PC-3 (cell line): ENCODE results near the gene DIS3L2. TPM values are rescaled to one million over a fixed set of nuclear protein-coding genes. Genes with fewer than 3 reads are reported as not detected.

Experiments used
- ATAC-seq: fragments of 200-7000 bp; cut with Tn5 transposase; 2 replicates; pipeline ENCODE4 v1.9.1; 2020; ENCODE audit warnings: mild to moderate bottlenecking, moderate library complexity
- BruUV-seq: library from RNA; stranded (reverse); fragments of 400-500 nt; replicated peaks from 2 replicates; lab custom pipeline; 2021; lab: Mats Ljungman, UMichigan
- CTCF ChIA-PET: fragments of 300-600 bp; sonication (Branson Sonifier 250); formaldehyde crosslinking; loops from one replicate; lab custom pipeline; 2022; ENCODE audit warnings: antibody characterized with exemption; lab: Charles Lee
- POLR2A ChIA-PET: fragments of 300-600 bp; sonication (Branson Sonifier 250); formaldehyde crosslinking; loops from one replicate; lab custom pipeline; 2022; ENCODE audit warnings: antibody characterized with exemption; ENCODE audit not compliant: unreplicated experiment; lab: Charles Lee
- DNase-seq: peaks from one replicate; pipeline ENCODE4 v3.0.0-alpha.2; 2015
- H2AFZ ChIP-seq: fragments of 300-600 bp; sonication (generic); 2 replicates; pipeline ENCODE4 v1.6.0; 2016; ENCODE audit warnings: antibody characterized with exemption, low read length
- H3F3A ChIP-seq: fragments of 300-600 bp; sonication (generic); one replicate; pipeline ENCODE4 v1.6.0; 2017; ENCODE audit warnings: antibody characterized with exemption, low read length, control low read depth, mild to moderate bottlenecking; ENCODE audit not compliant: unreplicated experiment
- H3K27ac ChIP-seq: fragments of 300-600 bp; sonication (generic); 2 replicates; pipeline ENCODE4 v1.5.1; 2016; ENCODE audit warnings: mild to moderate bottlenecking, low read length
- H3K27me3 ChIP-seq: fragments of 300-600 bp; sonication (generic); 2 replicates; pipeline ENCODE4 v1.6.1; 2016; ENCODE audit warnings: low read length, mixed read lengths
- H3K36me3 ChIP-seq: fragments of 300-600 bp; sonication (generic); 2 replicates; pipeline ENCODE4 v1.6.1; 2016; ENCODE audit warnings: low read depth, mixed run types, low read length, mixed read lengths
- H3K4me1 ChIP-seq: fragments of 300-600 bp; sonication (generic); 2 replicates; pipeline ENCODE4 v1.5.1; 2016; ENCODE audit warnings: low read length; ENCODE audit not compliant: insufficient read depth
- H3K4me2 ChIP-seq: fragments of 300-600 bp; sonication (generic); 2 replicates; pipeline ENCODE4 v1.6.0; 2016; ENCODE audit warnings: low read length
- H3K4me3 ChIP-seq: fragments of 300-600 bp; sonication (generic); 2 replicates; pipeline ENCODE4 v1.5.1; 2016; ENCODE audit warnings: mild to moderate bottlenecking, low read length, mixed read lengths
- H3K79me2 ChIP-seq: fragments of 300-600 bp; sonication (generic); 2 replicates; pipeline ENCODE4 v1.6.1; 2017; ENCODE audit warnings: low read length, mixed read lengths
- H3K9ac ChIP-seq: fragments of 300-600 bp; sonication (generic); 2 replicates; pipeline ENCODE4 v1.6.0; 2016; ENCODE audit warnings: mild to moderate bottlenecking, low read length
- H3K9me2 ChIP-seq: fragments of 300-600 bp; sonication (generic); replicated peaks from 2 replicates; pipeline ENCODE4 v1.6.1; 2016; ENCODE audit warnings: mixed run types, low read length, mixed read lengths
- H3K9me3 ChIP-seq: fragments of 300-600 bp; sonication (generic); 2 replicates; pipeline ENCODE4 v1.6.1; 2016; ENCODE audit warnings: low read length, mixed read lengths
- H4K20me1 ChIP-seq: fragments of 300-600 bp; sonication (generic); 2 replicates; pipeline ENCODE4 v1.6.1; 2016; ENCODE audit warnings: low read length, mixed read lengths
- CTCF ChIP-seq: fragments of 300-600 bp; sonication (generic); conservative IDR thresholded peaks from 2 replicates; pipeline ENCODE4 v1.5.1; 2017; ENCODE audit warnings: antibody characterized with exemption, low read depth, mild to moderate bottlenecking, low read length
- EZH2 ChIP-seq: fragments of 300-600 bp; sonication (generic); IDR thresholded peaks from one replicate; pipeline ENCODE4 v1.6.1; 2017; ENCODE audit warnings: antibody characterized with exemption, mild to moderate bottlenecking, low read length; ENCODE audit not compliant: unreplicated experiment
- EZH2phosphoT487 ChIP-seq: fragments of 300-600 bp; sonication (generic); IDR thresholded peaks from 2 replicates; pipeline ENCODE4 v1.6.1; 2018; ENCODE audit warnings: mild to moderate bottlenecking, antibody characterized with exemption, low read length, borderline replicate concordance
- intact Hi-C: fragments of 100-400 bp; cut with micrococcal nuclease; formaldehyde crosslinking; loops from 2 replicates; pipeline ENCODE4 v1.9.0; 2023
- total RNA-seq: library from RNA; depleted of rRNA; stranded (reverse); fragments of >200 nt; gene quantifications from 2 replicates; pipeline ENCODE4 v1.2.3, GENCODE V29; 2014

The DIS3L2 gene
- total RNA-seq, 1 experiment from 2014 or later: 22.8 TPM

- H4K20me1 ChIP-seq: no peaks in the 10 kb centered on the region
- no peaks in the 10 kb centered on the region for H3K4me1 ChIP-seq
- H3K27ac ChIP-seq: no peak overlapping the region
- H3K79me2 ChIP-seq: no peaks in the 10 kb centered on the region
- H3K9me3 ChIP-seq: no peaks in the 10 kb centered on the region
- CTCF ChIA-PET: no interaction called here
- no peak overlapping the region for H2AFZ ChIP-seq
- POLR2A ChIA-PET: no interaction called here
- ATAC-seq (no peak), DNase-seq (no peak)
- intact Hi-C loops: no loop called here
- no TSS peak for BruUV-seq
- H3K27me3 ChIP-seq: no peaks in the 10 kb centered on the region
- H3F3A ChIP-seq: no peaks in the 10 kb centered on the region
- H3K9me2 ChIP-seq: no peaks in the 10 kb centered on the region
- TF ChIP-seq EZH2: no peak
- H3K9ac ChIP-seq: no peak overlapping the region
- H3K36me3 ChIP-seq: no peaks in the 10 kb centered on the region
- H3K4me3 ChIP-seq: no peak overlapping the region
- no peak overlapping the region for H3K4me2 ChIP-seq
Measured at GRCh38 chr2:232339121-232340081, 377.9 kb downstream of the DIS3L2 start.

- no peaks in the 10 kb centered on the region for H3K79me2 ChIP-seq
- no peaks in the 10 kb centered on the region for H3K9me2 ChIP-seq
- H2AFZ ChIP-seq: no peak overlapping the region
- H3K4me3 ChIP-seq: no peak overlapping the region
- H3K36me3 ChIP-seq: no peaks in the 10 kb centered on the region
- no peak overlapping the region for H3K4me2 ChIP-seq
- intact Hi-C loops: no loop called here
- H3K27ac ChIP-seq: no peak overlapping the region
- no peaks in the 10 kb centered on the region for H3K9me3 ChIP-seq
- H3K9ac ChIP-seq: no peak overlapping the region
- H3K4me1 ChIP-seq: no peaks in the 10 kb centered on the region
- H4K20me1 ChIP-seq: no peaks in the 10 kb centered on the region
- CTCF ChIA-PET: no interaction called here
- no TSS peak for BruUV-seq
- H3F3A ChIP-seq: no peaks in the 10 kb centered on the region
- no peak for TF ChIP-seq CTCF
- TF ChIP-seq EZH2phosphoT487: no peak
- no peak for TF ChIP-seq EZH2
- DNase-seq (no peak), ATAC-seq (no peak)
- POLR2A ChIA-PET: no interaction called here
- H3K27me3 ChIP-seq: no peaks in the 10 kb centered on the region
Measured at GRCh38 chr2:232340171-232340935, 378.8 kb downstream of the DIS3L2 start.

GRCh38 chr2:232341061-232341738 is 379.7 kb downstream of the DIS3L2 start:
- Histone ChIP-seq H3K9me3 (no peaks in the 10 kb centered on the region), H3K27ac (no peak overlapping the region), H3K4me2 (no peak overlapping the region), H3K9me2 (no peaks in the 10 kb centered on the region), H3K4me1 (no peaks in the 10 kb centered on the region), H3K27me3 (no peaks in the 10 kb centered on the region), H4K20me1 (no peaks in the 10 kb centered on the region), H3K9ac (no peak overlapping the region), H3K36me3 (no peaks in the 10 kb centered on the region), H3K4me3 (no peak overlapping the region), H3F3A (no peaks in the 10 kb centered on the region), H3K79me2 (no peaks in the 10 kb centered on the region), H2AFZ (no peak overlapping the region)
- no peak for TF ChIP-seq EZH2
- TF ChIP-seq CTCF: no peak
- TF ChIP-seq EZH2phosphoT487: no peak
- POLR2A ChIA-PET: no interaction called here
- peak; percentile 30 for ATAC-seq
- CTCF ChIA-PET: no interaction called here
- peak; percentile 5 for DNase-seq
- intact Hi-C loops: no loop called here
- no TSS peak for BruUV-seq
